Spinal cord (tissue), 10 donors: ENCODE results near the gene CASZ1. TPM values are rescaled to one million over a fixed set of nuclear protein-coding genes. Genes with fewer than 3 reads are reported as not detected.
A peak's percentile ranks its signal among the peaks of the same experiment; 100 is the strongest.

Experiments
- DNase-seq, 6 donors: peaks; one replicate each; pipeline versions ENCODE4 v3.0.0 to v3.0.0-alpha.2; 2013 to 2015; ENCODE audit warnings: low spot score in 6 of 6, low read depth in 4 of 6
- H3K27ac ChIP-seq: one replicate; pipeline ENCODE4 v1.5.1; 2013; ENCODE audit warnings: low read depth, low read length, control low read depth
- H3K27me3 ChIP-seq: one replicate; pipeline ENCODE4 v1.6.1; 2013; ENCODE audit warnings: low read length; ENCODE audit not compliant: control insufficient read depth, insufficient read depth
- H3K36me3 ChIP-seq: one replicate; pipeline ENCODE4 v1.6.1; 2013; ENCODE audit warnings: low read length; ENCODE audit not compliant: control insufficient read depth, insufficient read depth
- H3K4me1 ChIP-seq: one replicate; pipeline ENCODE4 v1.6.1; 2013; ENCODE audit warnings: low read length; ENCODE audit not compliant: control insufficient read depth, insufficient read depth
- H3K4me3 ChIP-seq: one replicate; pipeline ENCODE4 v1.5.1; 2013; ENCODE audit warnings: low read depth, low read length, control low read depth
- H3K9me3 ChIP-seq: one replicate; pipeline ENCODE4 v1.6.1; 2013; ENCODE audit warnings: low read length; ENCODE audit not compliant: control insufficient read depth, insufficient read depth
- WGBS: methylation state at CpG from one replicate; pipeline ENCODE4 v1.1.5; 2013; ENCODE audit warnings: missing lambda C conversion rate; ENCODE audit not compliant: insufficient coverage; 5-methylcytosine and 5-hydroxymethylcytosine counted together
- polyA plus RNA-seq, 2 donors: library from polyadenylated mRNA; unstranded; fragments of 120-200 nt; gene quantifications; one replicate each; pipeline ENCODE4 v1.2.1, GENCODE V29; 2013; ENCODE audit not compliant: insufficient read length in 2 of 2
- total RNA-seq, 2 donors: library from RNA; depleted of rRNA in 1 of 2; stranded (reverse); fragments of 120-200 nt in 1 of 2; fragments of >200 nt in 1 of 2; gene quantifications; one replicate each; pipeline versions ENCODE4 v1.2.3 to v1.2.4, GENCODE V29; 2013 to 2014
- donor health status: healthy.

The CASZ1 gene
- total and polyA plus RNA-seq, 4 donors: 6.0 to 18.7 (median 11.3) TPM

DNA sequence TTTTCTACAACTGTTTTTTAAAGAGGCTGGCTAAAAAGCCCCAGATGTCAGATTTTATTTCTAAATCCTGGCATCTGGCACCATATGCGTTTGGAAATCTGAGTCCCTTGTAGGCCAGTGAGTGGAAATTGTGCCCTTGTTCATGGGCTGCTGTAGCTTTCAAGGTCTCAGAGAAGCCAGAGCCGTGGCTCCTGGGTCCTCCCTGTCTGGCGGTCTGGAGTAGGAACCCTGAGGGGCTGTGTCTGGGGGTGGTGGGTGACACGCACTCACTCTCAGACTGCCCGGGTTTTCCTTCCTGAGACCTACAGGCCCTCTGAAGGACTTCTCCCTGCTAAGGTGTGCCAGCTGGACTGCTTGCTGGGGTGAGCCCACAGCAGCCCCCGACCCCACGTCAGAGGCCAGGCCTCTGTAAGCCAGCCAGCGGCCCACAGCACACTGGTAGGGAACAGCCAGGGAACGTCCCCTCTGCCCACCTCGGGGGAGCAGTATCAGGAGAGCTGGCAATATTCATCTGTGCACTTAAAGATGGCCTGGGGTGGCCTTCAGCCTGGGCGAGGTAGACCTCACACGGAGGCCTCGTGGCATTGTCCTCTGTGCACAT is 170.2 kb downstream of the CASZ1 start:
- WGBS: 81% methylated on average over 13 of the region's 13 CpGs
- peak in 1 of 6 donors; percentile 62 for DNase-seq
- H3K27ac ChIP-seq: peak overlapping the region; percentile 33
- H3K4me1 ChIP-seq: peaks cover 30% of the 10 kb centered on the region
- H3K27me3 ChIP-seq: peaks cover 2% of the 10 kb centered on the region
- H3K36me3 ChIP-seq: peaks cover 75% of the 10 kb centered on the region
- H3K4me3 ChIP-seq: no peak overlapping the region
- H3K9me3 ChIP-seq: no peaks in the 10 kb centered on the region

- WGBS: 86% methylated on average over 6 of the region's 10 CpGs
- no peak for DNase-seq
- H3K27ac ChIP-seq: peak overlapping the region; percentile 33
- H3K36me3 ChIP-seq: peaks cover 71% of the 10 kb centered on the region
- H3K4me1 ChIP-seq: peaks cover 30% of the 10 kb centered on the region
- H3K27me3 ChIP-seq: no peaks in the 10 kb centered on the region
- H3K9me3 ChIP-seq: no peaks in the 10 kb centered on the region
- H3K4me3 ChIP-seq: no peak overlapping the region
These were observed 170.9 kb downstream of the CASZ1 start for GRCh38 chr1:10625554-10625953.

- peaks cover 30% of the 10 kb centered on the region for H3K4me1 ChIP-seq
- no peaks in the 10 kb centered on the region for H3K27me3 ChIP-seq
- peaks cover 66% of the 10 kb centered on the region for H3K36me3 ChIP-seq
- H3K9me3 ChIP-seq: no peaks in the 10 kb centered on the region
- 88% methylated on average over 8 of the region's 9 CpGs for WGBS
- DNase-seq: no peak
- no peak overlapping the region for H3K4me3 ChIP-seq
- no peak overlapping the region for H3K27ac ChIP-seq
These were observed 171.4 kb downstream of the CASZ1 start for GRCh38 chr1:10625076-10625475.

DNA sequence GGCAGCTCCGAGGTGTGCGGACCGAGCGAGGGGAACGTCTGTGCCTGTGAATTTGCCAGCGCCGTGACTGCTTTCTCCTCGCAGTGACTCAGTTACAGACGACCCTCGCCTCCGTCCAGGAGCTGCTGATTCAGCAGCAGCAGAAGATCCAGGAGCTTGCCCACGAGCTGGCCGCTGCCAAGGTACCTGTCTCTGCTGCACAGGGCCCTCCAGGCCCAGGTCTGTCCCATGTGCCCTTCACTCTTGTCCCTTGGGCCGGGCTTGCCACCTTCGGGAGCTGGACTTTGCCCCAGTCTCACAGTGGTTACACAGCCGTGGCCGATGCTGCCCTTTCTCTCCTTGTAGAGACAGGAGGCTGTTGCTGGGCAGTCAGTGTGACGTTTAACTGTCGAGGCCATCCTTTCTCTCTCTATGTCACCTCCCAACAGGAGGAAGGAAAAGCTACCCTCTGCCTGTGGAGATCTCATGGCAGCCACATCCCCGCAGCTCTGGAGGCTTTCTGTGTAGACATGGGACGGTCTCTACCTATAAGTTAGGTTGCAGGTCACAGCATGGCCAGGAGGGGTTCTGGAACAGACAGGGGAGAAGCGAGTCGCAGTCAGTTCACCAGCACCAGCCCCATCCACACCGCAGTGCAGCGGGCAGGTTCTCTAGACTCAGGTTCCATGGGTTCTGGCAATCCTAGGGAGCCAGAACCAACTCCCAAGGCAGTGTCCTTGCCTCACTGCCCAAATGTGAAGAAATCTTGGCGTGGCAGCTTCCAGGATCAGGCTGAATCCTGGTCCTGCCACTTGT is 172.0 kb downstream of the CASZ1 start:
- no peak overlapping the region for H3K4me3 ChIP-seq
- H3K9me3 ChIP-seq: no peaks in the 10 kb centered on the region
- H3K36me3 ChIP-seq: peaks cover 60% of the 10 kb centered on the region
- no peak overlapping the region for H3K27ac ChIP-seq
- no peaks in the 10 kb centered on the region for H3K27me3 ChIP-seq
- H3K4me1 ChIP-seq: peaks cover 30% of the 10 kb centered on the region
- WGBS: 88% methylated on average over 24 of the region's 26 CpGs
- DNase-seq: no peak

GRCh38 chr1:10623686-10624145 is 172.7 kb downstream of the CASZ1 start:
- H3K27me3 ChIP-seq: no peaks in the 10 kb centered on the region
- WGBS: 86% methylated on average over 12 of the region's 12 CpGs
- no peak overlapping the region for H3K27ac ChIP-seq
- H3K4me3 ChIP-seq: no peak overlapping the region
- peaks cover 54% of the 10 kb centered on the region for H3K36me3 ChIP-seq
- H3K9me3 ChIP-seq: no peaks in the 10 kb centered on the region
- peaks cover 24% of the 10 kb centered on the region for H3K4me1 ChIP-seq
- no peak for DNase-seq

- Histone ChIP-seq H3K4me1 (peaks cover 18% of the 10 kb centered on the region), H3K27me3 (no peaks in the 10 kb centered on the region), H3K36me3 (peaks cover 54% of the 10 kb centered on the region), H3K4me3 (no peak overlapping the region), H3K27ac (no peak overlapping the region), H3K9me3 (no peaks in the 10 kb centered on the region)
- DNase-seq: peak in 1 of 6 donors; percentile 79
- 86% methylated on average over 13 of the region's 24 CpGs for WGBS
These were observed 173.3 kb downstream of the CASZ1 start for GRCh38 chr1:10622910-10623685.

DNA sequence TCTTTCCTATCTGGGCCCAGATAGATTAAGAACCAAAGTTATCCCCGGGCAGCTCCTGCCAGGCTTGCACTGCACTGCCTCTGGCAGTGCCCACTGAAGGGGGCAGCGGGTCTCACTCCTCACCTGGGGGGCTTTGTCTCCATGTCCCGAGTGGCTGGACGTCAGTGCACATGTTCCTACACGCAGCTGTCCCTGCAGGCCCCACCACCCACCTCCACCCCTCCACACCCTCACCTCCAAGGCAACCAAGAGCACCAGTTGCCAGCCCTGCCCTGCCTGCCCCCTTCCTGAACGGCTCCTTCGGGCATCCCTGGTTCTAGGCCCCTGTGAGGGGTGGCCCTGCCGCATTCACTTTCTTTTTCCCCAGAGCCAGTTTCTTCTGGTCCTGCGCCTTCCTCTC is 174.5 kb downstream of the CASZ1 start:
- Histone ChIP-seq H3K27me3 (no peaks in the 10 kb centered on the region), H3K27ac (no peak overlapping the region), H3K4me3 (no peak overlapping the region), H3K9me3 (no peaks in the 10 kb centered on the region), H3K36me3 (peaks cover 56% of the 10 kb centered on the region), H3K4me1 (peaks cover 17% of the 10 kb centered on the region)
- no peak for DNase-seq
- WGBS: 83% methylated on average over 8 of the region's 9 CpGs

DNA sequence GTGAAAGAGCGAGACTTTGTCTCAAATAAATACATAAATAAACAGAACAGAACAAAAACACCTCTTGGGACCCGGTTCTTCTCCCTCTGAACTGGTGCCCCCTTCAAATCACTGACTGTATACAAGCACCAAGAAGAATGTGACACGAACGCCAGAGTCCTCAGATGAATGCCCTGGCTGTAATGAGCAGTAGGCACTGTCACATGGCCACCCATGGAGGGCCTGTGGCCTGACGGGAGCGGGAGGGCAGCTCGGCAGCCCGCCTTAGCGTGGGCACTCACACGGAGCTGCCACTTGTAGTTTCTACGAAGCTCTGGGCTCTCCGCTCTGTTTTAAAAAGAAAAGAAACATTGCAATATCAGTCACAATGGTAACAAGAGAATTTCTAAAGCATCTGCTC is 175.7 kb downstream of the CASZ1 start:
- peaks cover 57% of the 10 kb centered on the region for H3K36me3 ChIP-seq

GRCh38 chr1:10617931-10618885 is 178.2 kb downstream of the CASZ1 start:
- DNase-seq: no peak
- H3K4me3 ChIP-seq: no peak overlapping the region
- WGBS: 97% methylated on average over 23 of the region's 23 CpGs
- H3K27me3 ChIP-seq: peaks cover 3% of the 10 kb centered on the region
- H3K4me1 ChIP-seq: peaks cover 22% of the 10 kb centered on the region
- H3K9me3 ChIP-seq: no peaks in the 10 kb centered on the region
- H3K36me3 ChIP-seq: peaks cover 31% of the 10 kb centered on the region
- no peak overlapping the region for H3K27ac ChIP-seq

More for the DNA sequence above, 175.7 kb downstream of the CASZ1 start:
- peaks cover 3% of the 10 kb centered on the region for H3K27me3 ChIP-seq
- no peak for DNase-seq
- no peaks in the 10 kb centered on the region for H3K9me3 ChIP-seq
- no peak overlapping the region for H3K27ac ChIP-seq
- H3K4me3 ChIP-seq: no peak overlapping the region
- H3K4me1 ChIP-seq: peaks cover 16% of the 10 kb centered on the region
- 50% methylated on average over 5 of the region's 12 CpGs for WGBS
